Activated T-helper 17 cell treated with anti-CD3 and anti-CD28 coated beads, Interleukin-2, amount 50 U/mL, for 72 hours (primary cell): ENCODE results near the gene LCLAT1. TPM values are rescaled to one million over a fixed set of nuclear protein-coding genes. Genes with fewer than 3 reads are reported as not detected.

Experiments
- ATAC-seq: fragments of 150-1000 bp; cut with Tn5 transposase; replicated peaks from 2 replicates; pipeline ENCODE4 v1.10.0; 2021; ENCODE audit warnings: mild to moderate bottlenecking, moderate library complexity
- H3K27ac Mint-ChIP-seq: one replicate; pipeline ENCODE4 v1.8.0; 2022; ENCODE audit warnings: mixed read lengths
- H3K27me3 Mint-ChIP-seq: one replicate; pipeline ENCODE4 v1.8.0; 2022; ENCODE audit warnings: mixed read lengths
- H3K36me3 Mint-ChIP-seq: one replicate; pipeline ENCODE4 v1.8.0; 2022; ENCODE audit warnings: low read depth, mild to moderate bottlenecking, mixed read lengths
- H3K4me1 Mint-ChIP-seq: one replicate; pipeline ENCODE4 v1.8.0; 2022; ENCODE audit warnings: mixed read lengths
- H3K4me3 Mint-ChIP-seq: one replicate; pipeline ENCODE4 v1.8.0; 2022; ENCODE audit warnings: mild to moderate bottlenecking, mixed read lengths
- H3K9me3 Mint-ChIP-seq: one replicate; pipeline ENCODE4 v1.8.0; 2022; ENCODE audit warnings: mixed read lengths
- total RNA-seq, 2 donors: library from RNA; stranded (reverse); gene quantifications; one replicate each; pipeline ENCODE4 v1.2.3, GENCODE V29; 2022

Gene LCLAT1
- total RNA-seq, 2 donors from 2014 or later, result 14.5 to 18.0 TPM

DNA sequence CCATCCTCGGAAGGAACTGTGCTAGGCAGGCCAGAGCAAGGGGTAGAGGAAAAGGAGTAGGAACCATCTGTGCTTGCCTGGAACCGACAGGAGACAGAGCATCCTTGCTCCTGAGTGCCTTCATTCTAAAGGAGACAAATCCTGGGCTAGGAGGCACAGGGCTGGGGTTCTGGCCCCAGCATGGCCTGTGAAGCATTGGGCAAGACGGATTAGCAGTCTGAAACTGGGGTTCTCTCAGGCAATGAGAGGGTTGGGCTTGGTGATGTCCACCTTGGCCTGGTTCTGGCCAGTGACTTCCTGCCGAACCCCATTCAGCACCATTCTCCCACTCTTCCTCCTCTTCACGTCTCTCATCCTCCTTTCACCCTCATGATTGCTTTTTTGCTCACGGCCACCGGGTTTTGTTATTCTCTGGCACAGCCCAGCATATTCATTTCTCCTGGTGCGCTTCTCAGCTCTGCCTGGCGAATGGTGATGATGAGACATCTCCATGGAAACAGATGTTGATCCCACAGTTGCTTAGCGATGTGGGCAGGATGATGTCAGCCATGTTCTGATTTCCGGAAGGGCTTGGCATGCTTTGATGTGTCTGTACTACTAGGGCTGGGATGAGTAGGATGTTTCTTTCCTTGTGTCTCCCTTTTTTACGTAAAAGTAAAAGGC lies 232.5 kb downstream of the LCLAT1 start:
- no peaks in the 10 kb centered on the region for H3K9me3 Mint-ChIP-seq
- peaks cover 3% of the 10 kb centered on the region for H3K27me3 Mint-ChIP-seq
- H3K36me3 Mint-ChIP-seq, result no peaks in the 10 kb centered on the region
- no peaks in the 10 kb centered on the region for H3K4me1 Mint-ChIP-seq
- no peak overlapping the region for H3K4me3 Mint-ChIP-seq
- peak; percentile 89 for ATAC-seq
- H3K27ac Mint-ChIP-seq, result peak overlapping the region; percentile 90

GRCh38 chr2:30680121-30680520 lies 233.1 kb downstream of the LCLAT1 start:
- ATAC-seq, result no peak
- H3K4me1 Mint-ChIP-seq, result no peaks in the 10 kb centered on the region
- peaks cover 3% of the 10 kb centered on the region for H3K27me3 Mint-ChIP-seq
- H3K36me3 Mint-ChIP-seq, result no peaks in the 10 kb centered on the region
- H3K9me3 Mint-ChIP-seq, result no peaks in the 10 kb centered on the region
- H3K27ac Mint-ChIP-seq, result peak overlapping the region; percentile 90
- H3K4me3 Mint-ChIP-seq, result no peak overlapping the region

GRCh38 chr2:30681022-30681421 lies 234.0 kb downstream of the LCLAT1 start:
- no peak for ATAC-seq
- Mint-ChIP-seq H3K9me3 (no peaks in the 10 kb centered on the region), H3K27ac (peak overlapping the region; percentile 90), H3K4me3 (no peak overlapping the region), H3K27me3 (peaks cover 3% of the 10 kb centered on the region), H3K4me1 (no peaks in the 10 kb centered on the region), H3K36me3 (no peaks in the 10 kb centered on the region)

DNA sequence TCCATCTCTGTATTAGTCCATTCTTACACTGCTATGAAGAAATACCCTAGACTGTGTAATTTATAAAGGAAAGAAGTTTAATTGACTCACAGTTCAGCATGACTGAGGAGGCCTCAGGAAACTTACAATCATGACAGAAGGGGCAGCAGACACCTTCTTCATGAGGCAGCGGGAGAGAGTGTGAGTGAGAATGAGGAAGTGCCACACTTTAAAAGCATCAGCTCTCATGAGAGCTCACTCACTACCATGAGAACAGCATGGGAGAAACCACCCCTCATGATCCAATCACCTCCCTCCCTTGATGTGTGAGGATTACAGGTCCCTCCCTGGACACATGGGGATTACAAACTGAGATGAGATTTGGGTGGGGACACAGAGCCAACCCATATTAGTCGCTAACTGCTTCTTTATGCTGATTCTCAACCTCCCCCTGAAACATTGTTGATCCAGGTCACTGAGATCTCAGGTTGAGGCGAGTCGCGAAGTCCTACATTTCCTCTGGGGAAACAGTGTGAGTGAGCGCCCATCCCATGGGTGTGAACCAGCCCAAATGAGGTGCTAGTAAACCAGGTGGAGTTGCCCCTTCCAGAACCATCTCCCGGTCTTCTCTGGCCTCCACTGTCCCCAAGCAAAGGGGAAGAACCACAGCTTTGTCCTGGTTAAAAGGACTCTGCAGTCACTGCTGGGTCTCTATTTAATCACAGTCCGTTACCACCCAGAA lies 236.3 kb downstream of the LCLAT1 start:
- Mint-ChIP-seq H3K36me3 (no peaks in the 10 kb centered on the region), H3K27ac (no peak overlapping the region), H3K9me3 (no peaks in the 10 kb centered on the region), H3K27me3 (peaks cover 3% of the 10 kb centered on the region), H3K4me3 (no peak overlapping the region), H3K4me1 (no peaks in the 10 kb centered on the region)
- ATAC-seq, result no peak

GRCh38 chr2:30684026-30684425 lies 237.0 kb downstream of the LCLAT1 start:
- Mint-ChIP-seq H3K9me3 (no peaks in the 10 kb centered on the region), H3K27me3 (peaks cover 3% of the 10 kb centered on the region), H3K36me3 (no peaks in the 10 kb centered on the region), H3K4me3 (no peak overlapping the region), H3K27ac (no peak overlapping the region), H3K4me1 (no peaks in the 10 kb centered on the region)
- ATAC-seq, result no peak

GRCh38 chr2:30684516-30684915 lies 237.5 kb downstream of the LCLAT1 start:
- no peak for ATAC-seq
- H3K27me3 Mint-ChIP-seq, result peaks cover 3% of the 10 kb centered on the region
- H3K36me3 Mint-ChIP-seq, result no peaks in the 10 kb centered on the region
- H3K4me1 Mint-ChIP-seq, result no peaks in the 10 kb centered on the region
- H3K27ac Mint-ChIP-seq, result no peak overlapping the region
- H3K9me3 Mint-ChIP-seq, result no peaks in the 10 kb centered on the region
- H3K4me3 Mint-ChIP-seq, result no peak overlapping the region

GRCh38 chr2:30684996-30685395 lies 237.9 kb downstream of the LCLAT1 start:
- Mint-ChIP-seq H3K36me3 (no peaks in the 10 kb centered on the region), H3K4me3 (no peak overlapping the region), H3K27me3 (peaks cover 3% of the 10 kb centered on the region), H3K9me3 (no peaks in the 10 kb centered on the region), H3K4me1 (no peaks in the 10 kb centered on the region), H3K27ac (no peak overlapping the region)
- ATAC-seq, result no peak

- Mint-ChIP-seq H3K4me3 (no peak overlapping the region), H3K36me3 (no peaks in the 10 kb centered on the region), H3K27ac (no peak overlapping the region), H3K27me3 (peaks cover 3% of the 10 kb centered on the region), H3K4me1 (no peaks in the 10 kb centered on the region), H3K9me3 (no peaks in the 10 kb centered on the region)
- peak; percentile 28 for ATAC-seq
These were observed 239.0 kb downstream of the LCLAT1 start for GRCh38 chr2:30686000-30686399.

DNA sequence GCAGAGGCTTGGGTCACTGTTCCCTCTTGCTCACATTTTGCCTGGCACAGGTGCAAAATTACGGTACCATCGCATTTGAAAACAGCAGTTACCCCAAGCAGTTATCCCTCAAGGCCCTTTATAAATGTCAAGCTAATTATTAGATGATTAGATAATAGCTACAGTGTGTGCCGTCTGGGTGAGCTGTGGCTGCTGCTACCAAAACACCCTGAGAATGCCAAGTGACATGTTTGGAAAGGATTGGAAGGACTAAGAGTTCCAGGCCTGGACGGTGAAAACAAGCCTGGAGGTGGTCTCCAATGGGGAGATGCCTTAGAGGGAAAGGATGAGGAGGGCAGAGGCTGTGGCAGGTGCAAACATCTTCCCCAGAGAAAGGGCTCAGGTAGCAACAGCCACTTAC lies 239.6 kb downstream of the LCLAT1 start:
- no peaks in the 10 kb centered on the region for H3K9me3 Mint-ChIP-seq
- no peaks in the 10 kb centered on the region for H3K36me3 Mint-ChIP-seq
- H3K4me1 Mint-ChIP-seq, result no peaks in the 10 kb centered on the region
- no peak overlapping the region for H3K27ac Mint-ChIP-seq
- peaks cover 7% of the 10 kb centered on the region for H3K27me3 Mint-ChIP-seq
- no peak for ATAC-seq
- no peak overlapping the region for H3K4me3 Mint-ChIP-seq

GRCh38 chr2:30688956-30689401 lies 241.9 kb downstream of the LCLAT1 start:
- Mint-ChIP-seq H3K27ac (no peak overlapping the region), H3K4me3 (no peak overlapping the region), H3K27me3 (peaks cover 4% of the 10 kb centered on the region), H3K4me1 (no peaks in the 10 kb centered on the region), H3K36me3 (no peaks in the 10 kb centered on the region), H3K9me3 (no peaks in the 10 kb centered on the region)
- no peak for ATAC-seq

- no peak for ATAC-seq
- H3K36me3 Mint-ChIP-seq, result no peaks in the 10 kb centered on the region
These were observed 242.6 kb downstream of the LCLAT1 start for GRCh38 chr2:30689496-30690125.

GRCh38 chr2:30690126-30690561 lies 243.1 kb downstream of the LCLAT1 start:
- ATAC-seq, result no peak
- Mint-ChIP-seq H3K36me3 (no peaks in the 10 kb centered on the region), H3K4me1 (no peaks in the 10 kb centered on the region), H3K4me3 (no peak overlapping the region), H3K9me3 (no peaks in the 10 kb centered on the region), H3K27ac (no peak overlapping the region), H3K27me3 (peaks cover 4% of the 10 kb centered on the region)

More at GRCh38 chr2:30689496-30690125, 242.6 kb downstream of the LCLAT1 start:
- H3K27me3 Mint-ChIP-seq, result peaks cover 4% of the 10 kb centered on the region
- no peak overlapping the region for H3K4me3 Mint-ChIP-seq
- H3K9me3 Mint-ChIP-seq, result no peaks in the 10 kb centered on the region
- H3K27ac Mint-ChIP-seq, result no peak overlapping the region
- no peaks in the 10 kb centered on the region for H3K4me1 Mint-ChIP-seq

- H3K36me3 Mint-ChIP-seq, result no peaks in the 10 kb centered on the region
- H3K9me3 Mint-ChIP-seq, result no peaks in the 10 kb centered on the region
- H3K27ac Mint-ChIP-seq, result peak overlapping the region; percentile 72
- no peak for ATAC-seq
- H3K4me1 Mint-ChIP-seq, result no peaks in the 10 kb centered on the region
- no peak overlapping the region for H3K4me3 Mint-ChIP-seq
- peaks cover 7% of the 10 kb centered on the region for H3K27me3 Mint-ChIP-seq
These were observed 244.3 kb downstream of the LCLAT1 start for GRCh38 chr2:30691091-30691947.
